ENCODE measurements around the gene KDM4C. TPM values are rescaled to one million over a fixed set of nuclear protein-coding genes. Genes with fewer than 3 reads are reported as not detected.

The KDM4C gene
- total and polyA plus RNA-seq, 10 donors: 11.1 to 85.5 (median 61.9) TPM

DNA sequence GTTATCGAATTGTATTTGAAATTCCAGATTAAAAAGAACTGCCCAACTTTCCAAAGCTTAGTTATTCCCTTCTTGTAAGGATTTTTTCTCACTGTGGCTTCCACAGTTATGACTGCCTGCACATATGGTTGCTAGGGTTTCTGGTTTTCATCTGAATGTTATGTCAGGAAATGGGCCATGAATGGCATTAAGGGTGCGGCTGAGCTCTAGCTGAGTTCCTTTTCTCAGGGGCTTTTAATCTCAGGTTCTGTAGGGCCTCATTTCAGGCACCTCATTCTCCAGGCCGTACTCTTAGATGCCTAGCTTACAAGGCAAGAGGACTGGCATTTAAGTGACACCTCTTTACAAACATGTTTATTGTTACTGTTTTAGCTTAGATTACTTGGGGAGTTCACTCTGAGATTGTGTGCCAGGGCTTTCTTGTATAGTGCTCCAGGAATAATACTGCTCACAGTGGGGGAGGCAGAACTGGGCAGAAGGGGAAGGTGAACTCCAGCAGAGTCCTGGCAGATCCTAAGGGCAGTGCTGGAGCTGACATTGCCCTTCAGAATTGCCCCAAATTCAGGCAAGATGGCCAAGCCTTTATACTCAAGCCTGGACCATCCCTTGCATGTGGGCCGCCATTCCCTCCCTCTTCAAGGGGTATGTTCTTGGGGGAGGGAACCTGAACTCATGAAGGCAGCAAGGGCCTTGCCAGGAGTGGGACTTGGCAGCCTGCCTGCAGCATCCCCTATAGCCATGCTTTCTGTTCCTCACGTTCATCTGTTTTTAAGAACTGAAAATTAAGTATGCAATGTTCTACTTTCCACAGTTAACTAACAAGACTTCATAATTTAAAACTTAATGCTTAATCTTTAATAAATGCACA lies 111.5 kb downstream of the KDM4C start:
- no peak overlapping the region for H3K4me3 ChIP-seq
- no peak for DNase-seq
- WGBS, 5 donors: 73 to 83% (median 81%) methylated on average over 5 of the region's 5 CpGs
- H3K4me1 ChIP-seq: peaks cover 0 to 19% (median 3%) of the 10 kb centered on the region in 6 donors
- TF ChIP-seq POLR2A (IDR thresholded peaks at IDR 0.05) (no peak), POLR2AphosphoS5 (IDR thresholded peaks at IDR 0.05) (no peak)
- TF ChIP-seq, protein P1, sequence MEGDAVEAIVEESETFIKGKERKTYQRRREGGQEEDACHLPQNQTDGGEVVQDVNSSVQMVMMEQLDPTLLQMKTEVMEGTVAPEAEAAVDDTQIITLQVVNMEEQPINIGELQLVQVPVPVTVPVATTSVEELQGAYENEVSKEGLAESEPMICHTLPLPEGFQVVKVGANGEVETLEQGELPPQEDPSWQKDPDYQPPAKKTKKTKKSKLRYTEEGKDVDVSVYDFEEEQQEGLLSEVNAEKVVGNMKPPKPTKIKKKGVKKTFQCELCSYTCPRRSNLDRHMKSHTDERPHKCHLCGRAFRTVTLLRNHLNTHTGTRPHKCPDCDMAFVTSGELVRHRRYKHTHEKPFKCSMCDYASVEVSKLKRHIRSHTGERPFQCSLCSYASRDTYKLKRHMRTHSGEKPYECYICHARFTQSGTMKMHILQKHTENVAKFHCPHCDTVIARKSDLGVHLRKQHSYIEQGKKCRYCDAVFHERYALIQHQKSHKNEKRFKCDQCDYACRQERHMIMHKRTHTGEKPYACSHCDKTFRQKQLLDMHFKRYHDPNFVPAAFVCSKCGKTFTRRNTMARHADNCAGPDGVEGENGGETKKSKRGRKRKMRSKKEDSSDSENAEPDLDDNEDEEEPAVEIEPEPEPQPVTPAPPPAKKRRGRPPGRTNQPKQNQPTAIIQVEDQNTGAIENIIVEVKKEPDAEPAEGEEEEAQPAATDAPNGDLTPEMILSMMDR (IDR thresholded peaks at IDR 0.05 in 8 of 11, conservative IDR thresholded peaks at IDR 0.05 in 3 of 11): no peak
- H3K27ac ChIP-seq: no peak overlapping the region
- H3K27me3 ChIP-seq (replicated peaks in 1 of 7): no peaks in the 10 kb centered on the region
- H3K36me3 ChIP-seq: peaks cover 0 to 28% (median 3%) of the 10 kb centered on the region in 6 donors
- H3K9me3 ChIP-seq: peaks cover 3 to 15% (median 13%) of the 10 kb centered on the region in 8 donors
- intact Hi-C loops (cut with DNase I; ENCODE audit: low total_unique reads): no loop called here

GRCh38 chr9:6870149-6870548 lies 112.4 kb downstream of the KDM4C start:
- no peak overlapping the region for H3K4me3 ChIP-seq
- no peak for DNase-seq
- 90 to 100% (median 97%) methylated on average over 1 of the region's 1 CpG for WGBS, 5 donors
- TF ChIP-seq POLR2AphosphoS5 (IDR thresholded peaks at IDR 0.05): no peak
- TF ChIP-seq, protein P1 (IDR thresholded peaks at IDR 0.05 in 8 of 11, conservative IDR thresholded peaks at IDR 0.05 in 3 of 11): no peak
- no peak for TF ChIP-seq POLR2A (IDR thresholded peaks at IDR 0.05)
- H3K27ac ChIP-seq: no peak overlapping the region
- H3K36me3 ChIP-seq: peaks cover 0 to 21% (median 3%) of the 10 kb centered on the region in 6 donors
- peaks cover 0 to 6% (median 5%) of the 10 kb centered on the region in 8 donors for H3K9me3 ChIP-seq
- H3K4me1 ChIP-seq: peaks cover 0 to 28% (median 7%) of the 10 kb centered on the region in 6 donors
- intact Hi-C loops (cut with DNase I; ENCODE audit: low total_unique reads): no loop called here
- H3K27me3 ChIP-seq (replicated peaks in 1 of 7): no peaks in the 10 kb centered on the region

DNA sequence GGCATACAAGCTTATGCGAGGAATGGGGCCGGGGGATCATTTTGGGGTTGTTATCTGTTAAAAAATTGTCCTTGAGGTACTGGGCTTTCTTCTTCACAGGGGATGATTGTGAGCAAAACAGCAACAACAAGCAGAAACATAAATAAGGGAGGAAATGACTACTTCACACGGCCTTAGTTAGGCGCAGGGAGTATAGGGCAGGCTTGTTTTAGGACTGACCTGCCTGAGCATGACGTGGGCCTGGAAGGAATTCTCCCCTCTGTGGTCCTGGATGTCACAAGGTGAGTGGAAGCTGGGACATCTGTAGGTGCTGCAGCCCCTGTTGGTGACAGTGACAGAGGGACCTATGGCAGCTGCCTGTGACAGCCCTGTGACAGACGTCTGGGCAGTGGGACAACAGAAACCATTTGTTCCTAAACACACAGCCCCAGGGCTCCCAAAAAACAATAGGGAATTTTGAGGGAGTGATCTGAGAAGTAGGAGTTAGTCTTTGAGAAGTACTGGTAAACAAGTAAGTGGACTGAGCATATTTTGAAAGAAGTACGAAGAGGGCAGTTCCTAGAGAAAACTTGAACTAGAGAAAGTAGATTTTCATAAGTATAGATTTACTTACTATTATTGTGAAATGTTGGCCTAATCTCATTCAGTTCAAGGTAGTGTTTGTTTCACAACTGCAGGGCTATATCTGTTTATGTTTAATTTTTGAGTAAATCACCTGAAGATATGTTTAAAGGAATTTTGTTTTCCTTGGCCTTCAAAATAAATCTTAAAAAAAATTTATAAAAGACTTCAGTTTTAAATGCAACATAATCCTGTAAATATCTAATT lies 113.1 kb downstream of the KDM4C start:
- H3K4me3 ChIP-seq: no peak overlapping the region
- 84 to 93% (median 90%) methylated on average over 7 of the region's 7 CpGs for WGBS, 5 donors
- peaks cover 0 to 15% (median 3%) of the 10 kb centered on the region in 6 donors for H3K36me3 ChIP-seq
- no peak for TF ChIP-seq POLR2A (IDR thresholded peaks at IDR 0.05)
- TF ChIP-seq, protein P1 (IDR thresholded peaks at IDR 0.05 in 8 of 11, conservative IDR thresholded peaks at IDR 0.05 in 3 of 11): no peak
- TF ChIP-seq POLR2AphosphoS5 (IDR thresholded peaks at IDR 0.05): no peak
- no peaks in the 10 kb centered on the region for H3K9me3 ChIP-seq
- H3K27ac ChIP-seq: no peak overlapping the region
- DNase-seq: no peak
- peaks cover 0 to 29% (median 7%) of the 10 kb centered on the region in 6 donors for H3K4me1 ChIP-seq
- intact Hi-C loops (cut with DNase I; ENCODE audit: low total_unique reads): no loop called here
- no peaks in the 10 kb centered on the region for H3K27me3 ChIP-seq (replicated peaks in 1 of 7)
